Measurements from ENCODE around the gene C14orf93.
A peak's percentile ranks its signal among the peaks of the same experiment; 100 is the strongest.

C14orf93 gene

GRCh38 chr14:23045419-23046357 lies 35.7 kb upstream of the C14orf93 start:
- DNase-seq (ENCODE audit: low read depth in 2 of 2): no peak

GRCh38 chr14:23044840-23045239 lies 34.9 kb upstream of the C14orf93 start:
- DNase-seq (ENCODE audit: low read depth in 2 of 2): no peak

- DNase-seq (ENCODE audit: low read depth in 2 of 2): no peak
These were observed 33.8 kb upstream of the C14orf93 start for GRCh38 chr14:23043754-23044153.

GRCh38 chr14:23043145-23043544 lies 33.2 kb upstream of the C14orf93 start:
- DNase-seq (ENCODE audit: low read depth in 2 of 2): no peak

- no peak for DNase-seq (ENCODE audit: low read depth in 2 of 2)
These were observed 32.4 kb upstream of the C14orf93 start, which contains the start of gene PSMB11 for GRCh38 chr14:23042162-23042965. PSMB11 (plus strand) TSS chr14:23042212; CDS start chr14:23042226, 14 bp downstream.

GRCh38 chr14:23041729-23042128 lies 31.8 kb upstream of the C14orf93 start:
- DNase-seq (ENCODE audit: low read depth in 2 of 2): no peak

- DNase-seq (ENCODE audit: low read depth in 2 of 2): no peak
These were observed 30.2 kb upstream of the C14orf93 start for GRCh38 chr14:23040100-23040499.

- DNase-seq (ENCODE audit: low read depth in 2 of 2): no peak
These were observed 25.6 kb upstream of the C14orf93 start for GRCh38 chr14:23035303-23036144.

GRCh38 chr14:23034498-23035302 lies 24.8 kb upstream of the C14orf93 start, which contains the start of gene PSMB5:
PSMB5 (minus strand) TSS chr14:23034900; CDS start chr14:23034881, 19 bp downstream.
- peak; percentile 86 to 87 for DNase-seq (ENCODE audit: low read depth in 2 of 2)

- DNase-seq (ENCODE audit: low read depth in 2 of 2): no peak
These were observed 24.0 kb upstream of the C14orf93 start for GRCh38 chr14:23033801-23034497.

- DNase-seq (ENCODE audit: low read depth in 2 of 2): no peak
These were observed 23.3 kb upstream of the C14orf93 start for GRCh38 chr14:23033251-23033727.

GRCh38 chr14:23030936-23031335 lies 21.0 kb upstream of the C14orf93 start:
- no peak for DNase-seq (ENCODE audit: low read depth in 2 of 2)

- no peak for DNase-seq (ENCODE audit: low read depth in 2 of 2)
These were observed 18.9 kb upstream of the C14orf93 start for GRCh38 chr14:23028799-23029198.

GRCh38 chr14:23025151-23025814 lies 15.3 kb upstream of the C14orf93 start:
- no peak for DNase-seq (ENCODE audit: low read depth in 2 of 2)

GRCh38 chr14:23024612-23025075 lies 14.7 kb upstream of the C14orf93 start:
- no peak for DNase-seq (ENCODE audit: low read depth in 2 of 2)

- no peak for DNase-seq (ENCODE audit: low read depth in 2 of 2)
These were observed 13.8 kb upstream of the C14orf93 start for GRCh38 chr14:23023795-23024152.

GRCh38 chr14:23023022-23023794 lies 13.3 kb upstream of the C14orf93 start:
- no peak for DNase-seq (ENCODE audit: low read depth in 2 of 2)

GRCh38 chr14:23021889-23022442 lies 12.0 kb upstream of the C14orf93 start:
- DNase-seq (ENCODE audit: low read depth in 2 of 2): no peak

Measured in fibroblast of skin of left quadriceps (primary cell).